Measurements from ENCODE around the gene ATF7IP2.
A peak's percentile ranks its signal among the peaks of the same experiment; 100 is the strongest.

Gene ATF7IP2

GRCh38 chr16:10385725-10386516 lies at the start of gene ATF7IP2:
TSS of gene ATF7IP2 (plus strand) at chr16:10386061. CDS start at chr16:10430621, 44,560 bp downstream.
- H3F3A ChIP-seq (ENCODE audit: low read depth), result no peaks in the 10 kb centered on the region
- H3K27me3 ChIP-seq (ENCODE audit: insufficient read depth, low read length, poor library complexity, severe bottlenecking), result no peaks in the 10 kb centered on the region
- H4K20me1 ChIP-seq (ENCODE audit: insufficient read depth, low read length, poor library complexity, severe bottlenecking), result peaks cover 23% of the 10 kb centered on the region
- peak within 1 kb of the TSS; percentile 84 for H3K4me3 ChIP-seq (ENCODE audit: low read length, poor library complexity, severe bottlenecking)
- no peaks in the 10 kb centered on the region for H3K9me3 ChIP-seq (ENCODE audit: insufficient read depth, low read depth, low read length)
- no peaks in the 10 kb centered on the region for H3K9me2 ChIP-seq (replicated peaks; ENCODE audit: low read depth, low read length)
- TF ChIP-seq CTCF (conservative IDR thresholded peaks at IDR 0.05; ENCODE audit: low read length) (no peak), EZH2phosphoT487 (IDR thresholded peaks at IDR 0.05; ENCODE audit: borderline replicate concordance) (no peak)
- peak within 1 kb of the TSS; percentile 80 for H2AFZ ChIP-seq (ENCODE audit: low read length)
- no peaks in the 10 kb centered on the region for H3K36me3 ChIP-seq (ENCODE audit: insufficient read depth, low read length)
- H3K9ac ChIP-seq (ENCODE audit: low read depth, low read length, poor library complexity, severe bottlenecking), result peak within 1 kb of the TSS; percentile 89
- H3K4me2 ChIP-seq (ENCODE audit: low read depth, low read length, poor library complexity, severe bottlenecking), result peak within 1 kb of the TSS; percentile 87
- H3K4me1 ChIP-seq (ENCODE audit: insufficient read depth, low read length, poor library complexity, severe bottlenecking), result peaks cover 23% of the 10 kb centered on the region
- peaks cover 29% of the 10 kb centered on the region for H3K79me2 ChIP-seq (ENCODE audit: insufficient read depth, low read length)

GRCh38 chr16:10338426-10338825 lies 47.4 kb upstream of the ATF7IP2 start:
- Histone ChIP-seq H3K36me3 (ENCODE audit: insufficient read depth, low read length) (no peaks in the 10 kb centered on the region), H3F3A (ENCODE audit: low read depth) (no peaks in the 10 kb centered on the region), H3K9me2 (replicated peaks; ENCODE audit: low read depth, low read length) (no peaks in the 10 kb centered on the region), H2AFZ (ENCODE audit: low read length) (no peak overlapping the region), H3K79me2 (ENCODE audit: insufficient read depth, low read length) (no peaks in the 10 kb centered on the region), H3K27me3 (ENCODE audit: insufficient read depth, low read length, poor library complexity, severe bottlenecking) (no peaks in the 10 kb centered on the region), H3K9me3 (ENCODE audit: insufficient read depth, low read depth, low read length) (no peaks in the 10 kb centered on the region), H3K4me1 (ENCODE audit: insufficient read depth, low read length, poor library complexity, severe bottlenecking) (no peaks in the 10 kb centered on the region), H3K4me3 (ENCODE audit: low read length, poor library complexity, severe bottlenecking) (no peak overlapping the region), H3K4me2 (ENCODE audit: low read depth, low read length, poor library complexity, severe bottlenecking) (no peak overlapping the region), H3K9ac (ENCODE audit: low read depth, low read length, poor library complexity, severe bottlenecking) (no peak overlapping the region), H4K20me1 (ENCODE audit: insufficient read depth, low read length, poor library complexity, severe bottlenecking) (no peaks in the 10 kb centered on the region)
- TF ChIP-seq CTCF (conservative IDR thresholded peaks at IDR 0.05; ENCODE audit: low read length), result no peak
- no peak for TF ChIP-seq EZH2phosphoT487 (IDR thresholded peaks at IDR 0.05; ENCODE audit: borderline replicate concordance)

- Histone ChIP-seq H3K27me3 (ENCODE audit: insufficient read depth, low read length, poor library complexity, severe bottlenecking) (no peaks in the 10 kb centered on the region), H3K79me2 (ENCODE audit: insufficient read depth, low read length) (no peaks in the 10 kb centered on the region), H3F3A (ENCODE audit: low read depth) (no peaks in the 10 kb centered on the region), H3K4me3 (ENCODE audit: low read length, poor library complexity, severe bottlenecking) (no peak overlapping the region), H3K9me2 (replicated peaks; ENCODE audit: low read depth, low read length) (no peaks in the 10 kb centered on the region), H3K9ac (ENCODE audit: low read depth, low read length, poor library complexity, severe bottlenecking) (no peak overlapping the region), H4K20me1 (ENCODE audit: insufficient read depth, low read length, poor library complexity, severe bottlenecking) (no peaks in the 10 kb centered on the region), H3K4me1 (ENCODE audit: insufficient read depth, low read length, poor library complexity, severe bottlenecking) (no peaks in the 10 kb centered on the region), H3K4me2 (ENCODE audit: low read depth, low read length, poor library complexity, severe bottlenecking) (no peak overlapping the region), H2AFZ (ENCODE audit: low read length) (no peak overlapping the region), H3K36me3 (ENCODE audit: insufficient read depth, low read length) (no peaks in the 10 kb centered on the region), H3K9me3 (ENCODE audit: insufficient read depth, low read depth, low read length) (no peaks in the 10 kb centered on the region)
- TF ChIP-seq CTCF (conservative IDR thresholded peaks at IDR 0.05; ENCODE audit: low read length), result no peak
- TF ChIP-seq EZH2phosphoT487 (IDR thresholded peaks at IDR 0.05; ENCODE audit: borderline replicate concordance), result no peak
Measured at GRCh38 chr16:10339777-10340732, 45.8 kb upstream of the ATF7IP2 start.

All from Loucy (cell line).